ENCODE measurements around the gene LDLRAD3. TPM values are rescaled to one million over a fixed set of nuclear protein-coding genes. Genes with fewer than 3 reads are reported as not detected.
"Not testable (repeated sequence)": the region's sequence is repeated elsewhere in the genome, so short reads cannot be mapped to it uniquely, and the experiment has no call there.

Gene LDLRAD3
- total RNA-seq, 1 donor from 2014 or later = 1.6 TPM

- intact Hi-C loops (cut with micrococcal nuclease) = no loop called here
- ATAC-seq = peak; percentile 64
- DNase-seq = no peak
These were observed 69.1 kb downstream of the LDLRAD3 start for GRCh38 chr11:36012979-36013378.

- intact Hi-C loops (cut with micrococcal nuclease); ATAC-seq; DNase-seq: not testable (repeated sequence)
These were observed 69.6 kb downstream of the LDLRAD3 start for GRCh38 chr11:36013446-36013845.

- DNase-seq (no peak), ATAC-seq (no peak)
- intact Hi-C loops (cut with micrococcal nuclease) = no loop called here
These were observed 70.4 kb downstream of the LDLRAD3 start for GRCh38 chr11:36013950-36014897.

GRCh38 chr11:36014898-36015665 is 71.2 kb downstream of the LDLRAD3 start:
- no peak for DNase-seq
- intact Hi-C loops (cut with micrococcal nuclease) = no loop called here
- peak; percentile 52 for ATAC-seq

GRCh38 chr11:36015799-36016198 is 71.9 kb downstream of the LDLRAD3 start:
- ATAC-seq = peak; percentile 79
- intact Hi-C loops (cut with micrococcal nuclease) = no loop called here
- peak; percentile 62 for DNase-seq

- no peak for DNase-seq
These were observed 72.4 kb downstream of the LDLRAD3 start for GRCh38 chr11:36016263-36016662.

GRCh38 chr11:36016709-36017108 is 72.8 kb downstream of the LDLRAD3 start:
- intact Hi-C loops (cut with micrococcal nuclease) = no loop called here
- no peak for ATAC-seq
- no peak for DNase-seq

More at GRCh38 chr11:36016263-36016662, 72.4 kb downstream of the LDLRAD3 start:
- no peak for ATAC-seq
- intact Hi-C loops (cut with micrococcal nuclease) = no loop called here

GRCh38 chr11:36019005-36019596 is 75.2 kb downstream of the LDLRAD3 start:
- ATAC-seq = no peak
- DNase-seq = no peak
- intact Hi-C loops (cut with micrococcal nuclease) = no loop called here

- DNase-seq = no peak
- intact Hi-C loops (cut with micrococcal nuclease) = no loop called here
- ATAC-seq = no peak
These were observed 75.9 kb downstream of the LDLRAD3 start for GRCh38 chr11:36019722-36020121.

GRCh38 chr11:36022882-36023281 is 79.0 kb downstream of the LDLRAD3 start:
- intact Hi-C loops (cut with micrococcal nuclease) = no loop called here
- ATAC-seq (no peak), DNase-seq (no peak)

- ATAC-seq (no peak), DNase-seq (no peak)
- intact Hi-C loops (cut with micrococcal nuclease) = no loop called here
These were observed 80.1 kb downstream of the LDLRAD3 start for GRCh38 chr11:36023922-36024321.

- DNase-seq (no peak), ATAC-seq (no peak)
- intact Hi-C loops (cut with micrococcal nuclease) = no loop called here
These were observed 80.9 kb downstream of the LDLRAD3 start for GRCh38 chr11:36024716-36025115.

GRCh38 chr11:36026315-36026968 is 82.6 kb downstream of the LDLRAD3 start:
- no peak for DNase-seq
- no peak for ATAC-seq
- intact Hi-C loops (cut with micrococcal nuclease) = no loop called here

- intact Hi-C loops (cut with micrococcal nuclease) = no loop called here
- ATAC-seq (no peak), DNase-seq (peak; percentile 40)
These were observed 83.9 kb downstream of the LDLRAD3 start for GRCh38 chr11:36027731-36028130.

GRCh38 chr11:36029616-36030015 is 85.8 kb downstream of the LDLRAD3 start:
- intact Hi-C loops (cut with micrococcal nuclease) = no loop called here
- DNase-seq (no peak), ATAC-seq (no peak)

GRCh38 chr11:36030731-36031281 is 86.9 kb downstream of the LDLRAD3 start:
- DNase-seq (no peak), ATAC-seq (peak; percentile 91)
- intact Hi-C loops (cut with micrococcal nuclease) = no loop called here

- ATAC-seq (no peak), DNase-seq (no peak)
- intact Hi-C loops (cut with micrococcal nuclease) = no loop called here
These were observed 89.4 kb downstream of the LDLRAD3 start for GRCh38 chr11:36033082-36033751.

- no peak for DNase-seq
- ATAC-seq = no peak
- intact Hi-C loops (cut with micrococcal nuclease) = no loop called here
These were observed 90.1 kb downstream of the LDLRAD3 start for GRCh38 chr11:36033936-36034335.
